Stimulated activated CD4-positive, alpha-beta T cell treated with anti-CD3 and anti-CD28 coated beads, Interleukin-15, amount 100 ng/mL, for 24 hours (primary cell): ENCODE data around the gene IREB2.
"Not testable (repeated sequence)": the region's sequence is repeated elsewhere in the genome, so short reads cannot be mapped to it uniquely, and the experiment has no call there.

Experiments
- DNase-seq: peaks from one replicate; pipeline ENCODE4 v3.0.0-alpha.2; 2020

Gene IREB2

GRCh38 chr15:78492872-78493271, 54.9 kb downstream of the IREB2 start:
- DNase-seq: no peak

GRCh38 chr15:78501857-78502256, 63.8 kb downstream of the IREB2 start:
- DNase-seq: no peak

DNA sequence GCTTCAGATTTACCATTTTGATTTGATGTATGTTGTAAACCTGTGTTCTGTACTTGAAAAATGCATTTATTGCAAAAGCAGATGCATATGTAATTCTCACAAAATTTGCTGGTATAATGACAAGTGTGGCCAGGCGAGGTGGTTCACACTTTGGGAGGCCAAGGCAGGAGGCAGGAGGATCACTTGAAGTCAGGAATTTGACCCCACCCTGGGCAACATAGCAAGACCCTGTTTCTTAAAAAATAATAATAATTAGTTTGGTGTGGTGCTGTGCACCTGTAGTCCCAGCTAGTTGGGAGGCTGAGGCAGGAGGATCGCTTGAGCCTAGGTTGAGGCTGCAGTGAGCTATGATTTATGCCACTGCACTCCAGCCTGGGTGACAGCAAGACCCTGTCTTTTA, 64.6 kb downstream of the IREB2 start:
- DNase-seq: no peak

DNA sequence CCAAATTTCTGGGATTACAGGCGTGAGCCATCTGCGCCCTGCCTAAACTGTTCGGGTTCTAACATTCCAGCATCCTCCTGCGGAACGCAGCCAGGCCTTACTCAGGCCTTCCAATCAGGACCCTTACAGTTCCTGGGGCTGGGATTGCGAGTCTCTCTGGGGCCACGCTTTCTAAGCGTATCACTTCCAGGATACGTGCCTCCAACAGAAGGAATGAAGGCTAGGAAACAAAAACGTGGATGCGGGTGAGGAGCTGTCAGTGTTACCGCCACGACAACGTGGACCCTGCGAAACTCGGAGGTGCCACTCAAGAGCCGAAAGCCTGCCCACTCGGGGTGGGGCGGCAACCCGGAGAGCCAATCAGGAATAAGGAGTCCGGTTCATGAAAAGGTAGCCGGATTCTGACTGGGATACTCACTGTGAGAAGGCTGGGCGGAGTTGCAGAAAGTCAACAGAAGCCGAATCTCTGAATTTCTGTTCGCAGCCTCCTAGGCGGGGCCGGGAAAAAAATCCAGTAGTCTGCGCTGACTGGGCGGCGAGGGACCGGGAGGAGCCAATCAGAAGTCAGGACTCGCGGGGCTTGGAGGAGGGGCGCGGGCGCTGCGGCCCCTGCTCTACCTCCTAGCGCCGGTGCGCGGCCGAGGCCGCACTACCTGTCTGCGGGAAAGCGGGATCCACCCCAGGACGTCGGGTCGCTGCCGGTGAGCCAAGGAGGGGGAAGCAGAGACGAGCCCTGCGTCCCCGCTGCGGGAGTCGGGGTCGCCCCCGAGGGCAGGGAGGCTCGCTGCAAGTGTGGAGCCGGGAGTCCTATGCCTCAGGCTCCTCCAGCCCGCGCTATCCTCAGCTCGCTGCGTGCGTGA, 69.2 kb downstream of the IREB2 start, which contains the start of gene HYKK:
Gene HYKK (plus strand): TSS at position 607 of the 860 bp plus-strand sequence. CDS start 5,512 bp downstream, outside the sequence.
- DNase-seq: peak; percentile 91

GRCh38 chr15:78507831-78508160, 69.8 kb downstream of the IREB2 start:
- DNase-seq: no peak

- DNase-seq: no peak
Measured at GRCh38 chr15:78508272-78508671, 70.3 kb downstream of the IREB2 start.

- DNase-seq: no peak
Measured at GRCh38 chr15:78509726-78510312, 71.8 kb downstream of the IREB2 start.

GRCh38 chr15:78520035-78520434, 82.0 kb downstream of the IREB2 start:
- not testable (repeated sequence) for DNase-seq

DNA sequence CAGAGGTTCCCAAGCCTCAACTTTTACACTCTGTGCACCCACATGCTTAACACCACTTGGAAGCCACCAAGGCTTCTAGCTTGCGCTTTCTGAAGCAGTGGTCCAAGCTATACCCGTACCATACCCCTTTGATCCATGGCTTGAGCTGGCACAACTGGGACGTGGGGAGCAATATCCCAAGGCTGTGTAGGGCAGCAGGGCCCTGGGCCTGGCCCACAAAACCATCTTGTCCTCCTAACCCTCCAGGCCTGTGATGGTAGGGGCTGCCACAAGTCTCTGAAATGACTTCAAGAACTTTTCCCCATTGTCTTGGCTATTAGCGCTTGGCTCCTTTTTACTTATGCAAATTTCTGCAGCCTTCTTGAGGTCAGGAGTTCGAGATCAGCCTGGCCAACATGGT, 86.2 kb downstream of the IREB2 start:
- no peak for DNase-seq

- no peak for DNase-seq
Measured at GRCh38 chr15:78527325-78527724, 89.3 kb downstream of the IREB2 start.

DNA sequence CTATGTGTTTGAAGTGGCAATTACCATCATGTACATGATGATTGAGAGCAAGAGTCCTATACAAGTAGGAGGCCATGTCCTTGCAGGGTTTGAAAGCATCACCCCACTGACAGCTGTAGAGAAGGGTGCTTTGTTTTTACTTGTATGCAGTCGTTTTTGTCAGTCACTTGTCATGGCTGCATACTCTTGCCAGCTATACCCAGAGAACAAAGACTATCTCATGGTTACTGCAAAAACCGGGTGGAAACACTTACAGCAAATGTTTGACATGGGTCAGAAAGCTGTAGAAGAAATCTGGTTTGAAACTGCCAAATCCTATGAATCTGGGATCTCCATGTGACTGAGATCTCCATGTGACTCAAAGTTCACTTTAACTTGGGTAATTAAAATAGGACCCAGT, 95.3 kb downstream of the IREB2 start:
- no peak for DNase-seq

GRCh38 chr15:78536134-78536533, 98.1 kb downstream of the IREB2 start:
- DNase-seq: no peak

DNA sequence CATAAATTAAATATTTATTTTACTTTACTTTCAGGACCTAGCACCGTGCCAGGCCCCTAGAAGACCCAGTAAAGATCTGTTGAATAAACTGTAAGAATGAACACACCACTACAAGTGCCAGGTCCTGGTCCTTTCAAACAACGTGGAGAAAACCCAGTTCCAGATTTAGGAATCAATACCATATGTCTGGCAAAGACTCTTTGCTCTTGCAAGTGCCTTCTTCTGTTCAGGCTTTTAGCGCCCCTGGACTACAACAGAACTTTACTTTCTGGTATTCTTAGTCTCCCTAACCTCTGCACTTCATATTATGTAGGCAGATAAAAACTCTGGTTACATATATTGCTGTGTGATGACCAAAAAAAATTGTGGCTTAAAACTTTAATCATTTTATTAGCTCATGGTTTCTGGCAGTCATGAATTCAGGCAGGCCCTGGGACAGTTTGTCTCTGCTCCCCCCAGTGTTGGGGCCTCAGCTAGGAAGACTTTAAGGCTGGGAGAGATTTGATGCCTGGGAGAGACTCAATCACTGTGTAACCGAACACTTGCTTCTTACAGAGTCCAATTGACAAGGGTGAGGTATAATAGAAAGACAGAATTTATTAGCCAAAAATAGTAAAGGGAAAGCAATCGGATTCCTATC, 99.4 kb downstream of the IREB2 start:
- DNase-seq: no peak

GRCh38 chr15:78538358-78538757, 100.3 kb downstream of the IREB2 start:
- no peak for DNase-seq

GRCh38 chr15:78539464-78540140, 101.6 kb downstream of the IREB2 start:
- DNase-seq: peak; percentile 18

DNA sequence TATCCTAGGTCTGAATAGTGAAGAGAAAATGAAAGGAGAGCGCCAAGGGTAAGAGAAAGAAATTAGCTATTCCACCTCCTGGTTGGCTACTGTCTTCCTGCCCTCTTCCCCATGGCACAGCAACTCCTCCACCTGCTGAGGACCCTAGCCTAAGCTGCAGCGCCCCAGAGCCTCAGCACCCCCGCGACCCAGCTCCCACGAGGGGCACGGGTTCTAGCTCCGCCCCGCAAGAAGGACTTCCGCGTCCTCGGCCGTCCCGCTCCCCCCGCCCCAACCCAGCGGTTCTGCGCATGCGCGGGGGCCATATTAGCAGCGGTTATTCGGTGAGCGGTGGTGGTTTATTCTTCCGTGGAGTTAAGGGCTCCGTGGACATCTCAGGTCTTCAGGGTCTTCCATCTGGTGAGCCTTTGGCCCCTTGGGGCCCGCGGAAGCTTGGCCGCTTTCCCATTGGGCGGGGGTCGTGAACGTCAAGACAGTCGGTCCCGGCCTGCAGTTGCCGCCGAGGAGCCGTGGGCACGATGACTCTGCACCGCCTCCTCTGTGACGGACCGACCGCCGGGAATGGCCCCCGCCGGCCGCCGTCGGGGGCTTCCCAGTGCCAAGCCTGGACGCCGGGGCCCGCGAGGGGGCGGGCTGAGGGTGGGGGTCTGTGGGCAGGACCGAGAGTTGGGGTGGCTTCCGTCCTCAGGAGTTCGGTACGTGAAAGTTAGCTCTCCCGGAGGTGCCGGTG, 102.3 kb downstream of the IREB2 start, which contains the start of gene PSMA4:
Gene PSMA4 (plus strand): TSS at position 304 of the 730 bp plus-strand sequence. CDS start 1,484 bp downstream, outside the sequence.
- DNase-seq: peak; percentile 96

- peak; percentile 27 for DNase-seq
Measured at GRCh38 chr15:78540871-78541743, 103.1 kb downstream of the IREB2 start.

DNA sequence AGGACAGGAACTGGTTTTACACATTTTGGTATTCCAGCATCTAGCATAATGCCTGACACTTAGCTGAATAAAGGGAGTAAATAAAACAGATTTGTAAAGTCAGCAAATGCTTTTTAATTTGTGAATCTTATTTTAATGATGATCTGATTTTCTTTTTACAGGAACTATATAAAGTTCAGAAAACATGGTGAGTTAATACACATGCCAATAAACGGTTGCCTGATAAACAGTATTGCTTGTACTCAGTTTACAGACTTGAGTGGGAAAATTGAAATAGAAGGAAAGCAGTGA, 103.7 kb downstream of the IREB2 start:
- DNase-seq: no peak

- no peak for DNase-seq
Measured at GRCh38 chr15:78542647-78543046, 104.6 kb downstream of the IREB2 start.

GRCh38 chr15:78550194-78550593, 112.2 kb downstream of the IREB2 start:
- DNase-seq: no peak

DNA sequence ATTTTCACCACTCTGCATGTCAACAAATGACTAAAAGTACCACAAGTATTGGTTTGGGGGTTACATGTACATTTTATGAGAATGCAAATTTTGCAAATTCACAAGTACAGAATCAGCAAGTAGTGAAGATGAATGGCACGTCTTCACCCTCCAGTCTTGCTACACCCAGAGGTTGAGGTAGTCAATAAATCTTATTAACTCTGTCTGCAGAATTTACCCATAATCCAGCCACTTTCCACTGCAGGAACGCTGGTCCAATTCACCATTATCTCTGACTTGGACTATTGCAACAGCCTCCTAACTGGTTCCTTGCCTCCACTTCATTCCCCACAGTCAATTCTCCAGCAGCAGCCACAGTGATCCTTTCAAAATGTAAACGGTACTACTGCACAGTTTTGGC, 112.8 kb downstream of the IREB2 start:
- no peak for DNase-seq
